Heart left ventricle (tissue), 16 donors: ENCODE measurements around the gene OSBPL10. TPM values are rescaled to one million over a fixed set of nuclear protein-coding genes. Genes with fewer than 3 reads are reported as not detected.
"Not testable (repeated sequence)": the region's sequence is repeated elsewhere in the genome, so short reads cannot be mapped to it uniquely, and the experiment has no call there.

Experiments used
- ATAC-seq, 4 donors: fragments of 200-7000 bp; cut with Tn5 transposase; one replicate each; pipeline ENCODE4 v1.9.1; 2020 to 2022; ENCODE audit warnings: moderate library complexity in 4 of 4, mild to moderate bottlenecking in 3 of 4, moderate number of reproducible peaks in 1 of 4
- DNase-seq, 5 donors: peaks; one replicate each; pipeline ENCODE4 v3.0.0-alpha.2; 2020
- H3K27ac ChIP-seq, 12 donors: fragments of 200-600 bp; sonication (generic) in 4 of 12; one replicate each; pipeline versions ENCODE4 v1.5.0 to v1.8.0; 2016 to 2022; ENCODE audit warnings: mild to moderate bottlenecking in 2 of 12
- H3K27me3 ChIP-seq, 9 donors: fragments of 200-600 bp; sonication (generic) in 2 of 9; one replicate each; pipeline versions ENCODE4 v1.5.1 to v1.8.0; 2016 to 2022; ENCODE audit warnings: mild to moderate bottlenecking in 3 of 9
- H3K36me3 ChIP-seq, 9 donors: fragments of 200-600 bp; sonication (generic) in 2 of 9; one replicate each; pipeline versions ENCODE4 v1.5.0 to v1.8.0; 2018 to 2022; ENCODE audit warnings: mild to moderate bottlenecking in 2 of 9
- H3K4me1 ChIP-seq, 12 donors: fragments of 200-600 bp; sonication (generic) in 4 of 12; one replicate each; pipeline versions ENCODE4 v1.5.0 to v1.8.0; 2016 to 2022; ENCODE audit warnings: mild to moderate bottlenecking in 3 of 12
- H3K4me3 ChIP-seq, 12 donors: fragments of 200-600 bp; sonication (generic) in 4 of 12; one replicate each; pipeline versions ENCODE4 v1.5.0 to v1.8.0; 2017 to 2022; ENCODE audit warnings: mild to moderate bottlenecking in 9 of 12, moderate library complexity in 4 of 12
- H3K9me3 ChIP-seq, 12 donors: fragments of 200-600 bp; sonication (generic) in 4 of 12; one replicate each; pipeline versions ENCODE4 v1.5.0 to v1.8.0; 2016 to 2022; ENCODE audit warnings: mild to moderate bottlenecking in 1 of 12
- POLR2A ChIP-seq, 2 donors: fragments of 450-650 bp; IDR thresholded peaks; one replicate each; pipeline ENCODE4 v1.6.1; 2017; ENCODE audit warnings: antibody characterized with exemption in 2 of 2, mild to moderate bottlenecking in 2 of 2, moderate library complexity in 2 of 2
- WGBS, 4 donors: extraction: QIAGEN DNeasy Blood & Tissue Kit in 2 of 4; methylation state at CpG; one replicate each; pipeline versions ENCODE4 v1.1.5 to v1.1.7; 2013 to 2018; 5-methylcytosine and 5-hydroxymethylcytosine counted together
- intact Hi-C, 10 donors: fragments of 100-400 bp; cut with DNase I; formaldehyde crosslinking; loops; one replicate each; pipeline versions ENCODE4 v1.11.1 to v1.14.2; 2022
- polyA plus RNA-seq, 2 donors: library from polyadenylated mRNA; stranded (reverse); fragments of 200-250 nt; gene quantifications; one replicate each; pipeline ENCODE4 v1.2.3, GENCODE V29; 2013
- total RNA-seq, 9 donors: library from RNA; depleted of rRNA in 2 of 9; stranded (reverse); fragments of >200 nt in 2 of 9; fragmentation: NEBNext Ultra II Directional in 3 of 9; extraction: Animal tissue kit (Norgen Biotek cat#: 25700) in 3 of 9; gene quantifications; one replicate each; pipeline versions ENCODE4 v1.1.0 to v1.2.4, GENCODE V29; 2016 to 2023
- TF ChIP-seq, protein P1 (sequence below), 12 donors: fragments of 200-600 bp; sonication (generic) in 4 of 12; IDR thresholded peaks; one replicate each; pipeline versions ENCODE4 v1.5.0 to v1.8.0; 2018 to 2022; ENCODE audit warnings: antibody characterized with exemption in 12 of 12, mild to moderate bottlenecking in 5 of 12
- donor health status: ischemic (EF 13 %, LVEDD 7.1; RV severe dilation, severe dysfunction).
- donor health status: healthy with polysubstance abuse.
- donor health status: DM: no; HTN: yes; CAD: no.
- donor health status: DM: no; HTN: no; CAD: no.
- donor health status: ischemic (EF 25% LVEDD 6.9; RV normal size, moderate dysfunction).
- donor health status: ischemic (EF 25% LVEDD 5.7; RV mildly dilated, moderate dysfunction).
- donor health status: healthy.
- donor health status: DM: yes; HTN: yes; CAD: no.
- donor health status: ischemic (EF 35%, LVEDD 5.7; RV mildly dilated, moderate dysfunction).
- donor health status: nonischemic (EF 11% LVEDD 7.7; RV severe dilation, severe dysfunction).
- donor health status: DM: yes; HTN: yes; CAD: no.
- donor health status: PGD.
- donor health status: ischemic (EF 29% LVEDD 5.4; RV normal size, mild dysfunction).
- donor health status: nonischemic (EF 23%, LVEDD 6.1; RV moderate dilation, normal function).

OSBPL10 gene
- total and polyA plus RNA-seq, 11 donors, result 1.3 to 12.7 (median 3.9) TPM

- H3K9me3 ChIP-seq, result no peaks in the 10 kb centered on the region
- intact Hi-C loops, result no loop called here
- H3K27me3 ChIP-seq, result no peaks in the 10 kb centered on the region
- no peaks in the 10 kb centered on the region for H3K36me3 ChIP-seq
- H3K4me1 ChIP-seq, result no peaks in the 10 kb centered on the region
- ATAC-seq (no peak), DNase-seq (no peak)
- 66 to 76% (median 74%) methylated on average over 7 of the region's 7 CpGs for WGBS, 4 donors
- no peak overlapping the region for H3K27ac ChIP-seq
- TF ChIP-seq, protein P1, sequence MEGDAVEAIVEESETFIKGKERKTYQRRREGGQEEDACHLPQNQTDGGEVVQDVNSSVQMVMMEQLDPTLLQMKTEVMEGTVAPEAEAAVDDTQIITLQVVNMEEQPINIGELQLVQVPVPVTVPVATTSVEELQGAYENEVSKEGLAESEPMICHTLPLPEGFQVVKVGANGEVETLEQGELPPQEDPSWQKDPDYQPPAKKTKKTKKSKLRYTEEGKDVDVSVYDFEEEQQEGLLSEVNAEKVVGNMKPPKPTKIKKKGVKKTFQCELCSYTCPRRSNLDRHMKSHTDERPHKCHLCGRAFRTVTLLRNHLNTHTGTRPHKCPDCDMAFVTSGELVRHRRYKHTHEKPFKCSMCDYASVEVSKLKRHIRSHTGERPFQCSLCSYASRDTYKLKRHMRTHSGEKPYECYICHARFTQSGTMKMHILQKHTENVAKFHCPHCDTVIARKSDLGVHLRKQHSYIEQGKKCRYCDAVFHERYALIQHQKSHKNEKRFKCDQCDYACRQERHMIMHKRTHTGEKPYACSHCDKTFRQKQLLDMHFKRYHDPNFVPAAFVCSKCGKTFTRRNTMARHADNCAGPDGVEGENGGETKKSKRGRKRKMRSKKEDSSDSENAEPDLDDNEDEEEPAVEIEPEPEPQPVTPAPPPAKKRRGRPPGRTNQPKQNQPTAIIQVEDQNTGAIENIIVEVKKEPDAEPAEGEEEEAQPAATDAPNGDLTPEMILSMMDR (IDR thresholded peaks at IDR 0.05), result no peak
- no peak for TF ChIP-seq POLR2A (IDR thresholded peaks at IDR 0.05)
- H3K4me3 ChIP-seq, result no peak overlapping the region
These were observed 104.7 kb downstream of the OSBPL10 start for GRCh38 chr3:31876331-31876730.

DNA sequence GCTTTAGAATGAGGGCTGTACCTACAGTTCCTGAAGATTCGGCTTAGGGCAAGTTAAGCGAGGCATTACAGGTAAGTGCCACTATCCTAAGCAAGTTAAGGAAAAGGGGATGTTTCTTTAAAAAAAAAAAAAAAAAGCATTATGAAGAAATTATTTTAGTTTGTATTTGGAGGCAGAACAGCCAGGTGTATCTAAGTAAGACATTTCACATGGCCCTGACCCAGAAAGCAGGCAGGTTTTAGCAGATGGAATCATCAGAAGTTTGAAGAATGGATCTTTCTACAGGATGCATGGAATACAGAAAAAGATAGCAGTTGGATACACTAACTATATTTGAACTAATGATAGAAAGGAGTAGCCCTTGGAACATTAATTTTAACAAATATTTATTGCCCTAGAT lies 105.6 kb downstream of the OSBPL10 start:
- 73 to 99% (median 98%) methylated on average over 2 of the region's 2 CpGs for WGBS, 4 donors
- Histone ChIP-seq H3K27ac (no peak overlapping the region), H3K4me1 (no peaks in the 10 kb centered on the region), H3K36me3 (no peaks in the 10 kb centered on the region), H3K9me3 (no peaks in the 10 kb centered on the region), H3K27me3 (no peaks in the 10 kb centered on the region), H3K4me3 (no peak overlapping the region)
- intact Hi-C loops, result no loop called here
- ATAC-seq (no peak), DNase-seq (no peak)
- no peak for TF ChIP-seq POLR2A (IDR thresholded peaks at IDR 0.05)
- TF ChIP-seq, protein P1 (IDR thresholded peaks at IDR 0.05), result no peak

- no peaks in the 10 kb centered on the region for H3K4me1 ChIP-seq
- DNase-seq (no peak), ATAC-seq (no peak)
- H3K27me3 ChIP-seq, result no peaks in the 10 kb centered on the region
- H3K27ac ChIP-seq, result no peak overlapping the region
- no peak overlapping the region for H3K4me3 ChIP-seq
- no peaks in the 10 kb centered on the region for H3K9me3 ChIP-seq
- TF ChIP-seq, protein P1 (IDR thresholded peaks at IDR 0.05), result no peak
- TF ChIP-seq POLR2A (IDR thresholded peaks at IDR 0.05), result no peak
- no peaks in the 10 kb centered on the region for H3K36me3 ChIP-seq
- intact Hi-C loops, result no loop called here
- 86 to 89% (median 88%) methylated on average over 5 of the region's 5 CpGs for WGBS, 4 donors
These were observed 107.7 kb downstream of the OSBPL10 start for GRCh38 chr3:31873254-31873820.

GRCh38 chr3:31871939-31872507 lies 109.0 kb downstream of the OSBPL10 start:
- H3K36me3 ChIP-seq, result no peaks in the 10 kb centered on the region
- WGBS, 4 donors, result 89 to 92% (median 91%) methylated on average over 5 of the region's 5 CpGs
- no peak overlapping the region for H3K27ac ChIP-seq
- TF ChIP-seq, protein P1 (IDR thresholded peaks at IDR 0.05), result no peak
- no peak for TF ChIP-seq POLR2A (IDR thresholded peaks at IDR 0.05)
- H3K4me1 ChIP-seq, result no peaks in the 10 kb centered on the region
- no peak overlapping the region for H3K4me3 ChIP-seq
- ATAC-seq, result no peak
- no peaks in the 10 kb centered on the region for H3K27me3 ChIP-seq
- no peaks in the 10 kb centered on the region for H3K9me3 ChIP-seq
- no peak for DNase-seq
- intact Hi-C loops, result no loop called here

DNA sequence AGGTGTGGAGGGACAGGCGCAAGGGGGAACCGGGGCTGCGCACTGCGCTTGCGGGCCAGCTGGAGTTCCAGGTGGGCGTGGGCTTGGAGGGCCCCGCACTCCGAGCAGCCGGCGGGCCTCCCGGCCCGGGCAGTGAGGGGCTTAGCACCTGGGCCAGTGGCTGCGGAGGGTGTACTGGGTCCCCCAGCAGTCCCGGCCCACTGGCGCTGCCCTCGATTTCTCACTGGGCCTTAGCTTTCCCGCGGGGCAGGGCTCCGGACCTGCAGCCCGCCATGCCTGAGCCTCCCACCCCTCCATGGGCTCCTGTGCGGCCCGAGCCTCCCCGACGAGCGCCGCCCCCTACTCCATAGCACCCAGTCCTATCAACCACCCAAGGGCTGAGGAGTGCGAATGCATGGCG lies 111.0 kb downstream of the OSBPL10 start:
- H3K36me3 ChIP-seq, H3K9me3 ChIP-seq, H3K27me3 ChIP-seq, ATAC-seq, H3K4me1 ChIP-seq, DNase-seq, H3K4me3 ChIP-seq, H3K27ac ChIP-seq, intact Hi-C loops: not testable (repeated sequence)
- WGBS, 4 donors, result 93 to 98% (median 96%) methylated on average over 7 to 28 of the region's 28 CpGs
